NCI-H2171 (cell line): Measurements from ENCODE around the gene JUND.

Source experiments
- DNase-seq: peaks from one replicate; lab custom pipeline; 2025; lab: John Stamatoyannopoulos, UW

The JUND gene

GRCh38 chr19:18269070-18269723 is 12.2 kb downstream of the JUND start:
- DNase-seq, result no peak

- no peak for DNase-seq
Observed at GRCh38 chr19:18266771-18267686, 14.4 kb downstream of the JUND start.

GRCh38 chr19:18265582-18265981 is 15.8 kb downstream of the JUND start:
- DNase-seq, result no peak

GRCh38 chr19:18264971-18265540 is 16.4 kb downstream of the JUND start:
- no peak for DNase-seq

GRCh38 chr19:18264137-18264854 is 17.1 kb downstream of the JUND start:
- DNase-seq, result no peak

- no peak for DNase-seq
Observed at GRCh38 chr19:18263324-18264136, 17.9 kb downstream of the JUND start.

- DNase-seq, result no peak
Observed at GRCh38 chr19:18262917-18263316, 18.5 kb downstream of the JUND start.

GRCh38 chr19:18262144-18262543 is 19.3 kb downstream of the JUND start:
- no peak for DNase-seq

GRCh38 chr19:18261474-18261873 is 19.9 kb downstream of the JUND start:
- no peak for DNase-seq

- DNase-seq, result no peak
Observed at GRCh38 chr19:18259893-18260292, 21.5 kb downstream of the JUND start.

GRCh38 chr19:18257503-18258470 is 23.6 kb downstream of the JUND start:
- no peak for DNase-seq

- DNase-seq, result peak; percentile 75
Observed at GRCh38 chr19:18254546-18255503, 26.6 kb downstream of the JUND start.

- no peak for DNase-seq
Observed at GRCh38 chr19:18253716-18254115, 27.7 kb downstream of the JUND start.

- no peak for DNase-seq
Observed at GRCh38 chr19:18253130-18253529, 28.3 kb downstream of the JUND start.

- no peak for DNase-seq
Observed at GRCh38 chr19:18252370-18252717, 29.1 kb downstream of the JUND start.

- peak; percentile 23 for DNase-seq
Observed at GRCh38 chr19:18251587-18252369, 29.6 kb downstream of the JUND start.

GRCh38 chr19:18249834-18250233 is 31.6 kb downstream of the JUND start:
- no peak for DNase-seq

GRCh38 chr19:18245297-18245696 is 36.1 kb downstream of the JUND start:
- DNase-seq, result no peak
